ENCODE measurements around the gene ZNF385C. TPM values are rescaled to one million over a fixed set of nuclear protein-coding genes. Genes with fewer than 3 reads are reported as not detected.

ZNF385C gene, protein sequence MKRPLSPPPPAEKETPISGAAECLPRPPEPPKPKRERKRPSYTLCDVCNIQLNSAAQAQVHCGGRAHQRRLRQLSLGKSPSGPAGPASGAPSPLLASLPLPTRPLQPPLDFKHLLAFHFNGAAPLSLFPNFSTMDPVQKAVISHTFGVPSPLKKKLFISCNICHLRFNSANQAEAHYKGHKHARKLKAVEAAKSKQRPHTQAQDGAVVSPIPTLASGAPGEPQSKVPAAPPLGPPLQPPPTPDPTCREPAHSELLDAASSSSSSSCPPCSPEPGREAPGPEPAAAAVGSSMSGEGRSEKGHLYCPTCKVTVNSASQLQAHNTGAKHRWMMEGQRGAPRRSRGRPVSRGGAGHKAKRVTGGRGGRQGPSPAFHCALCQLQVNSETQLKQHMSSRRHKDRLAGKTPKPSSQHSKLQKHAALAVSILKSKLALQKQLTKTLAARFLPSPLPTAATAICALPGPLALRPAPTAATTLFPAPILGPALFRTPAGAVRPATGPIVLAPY
- 0.34 and 0.43 TPM in 2 replicates for total RNA-seq

DNA sequence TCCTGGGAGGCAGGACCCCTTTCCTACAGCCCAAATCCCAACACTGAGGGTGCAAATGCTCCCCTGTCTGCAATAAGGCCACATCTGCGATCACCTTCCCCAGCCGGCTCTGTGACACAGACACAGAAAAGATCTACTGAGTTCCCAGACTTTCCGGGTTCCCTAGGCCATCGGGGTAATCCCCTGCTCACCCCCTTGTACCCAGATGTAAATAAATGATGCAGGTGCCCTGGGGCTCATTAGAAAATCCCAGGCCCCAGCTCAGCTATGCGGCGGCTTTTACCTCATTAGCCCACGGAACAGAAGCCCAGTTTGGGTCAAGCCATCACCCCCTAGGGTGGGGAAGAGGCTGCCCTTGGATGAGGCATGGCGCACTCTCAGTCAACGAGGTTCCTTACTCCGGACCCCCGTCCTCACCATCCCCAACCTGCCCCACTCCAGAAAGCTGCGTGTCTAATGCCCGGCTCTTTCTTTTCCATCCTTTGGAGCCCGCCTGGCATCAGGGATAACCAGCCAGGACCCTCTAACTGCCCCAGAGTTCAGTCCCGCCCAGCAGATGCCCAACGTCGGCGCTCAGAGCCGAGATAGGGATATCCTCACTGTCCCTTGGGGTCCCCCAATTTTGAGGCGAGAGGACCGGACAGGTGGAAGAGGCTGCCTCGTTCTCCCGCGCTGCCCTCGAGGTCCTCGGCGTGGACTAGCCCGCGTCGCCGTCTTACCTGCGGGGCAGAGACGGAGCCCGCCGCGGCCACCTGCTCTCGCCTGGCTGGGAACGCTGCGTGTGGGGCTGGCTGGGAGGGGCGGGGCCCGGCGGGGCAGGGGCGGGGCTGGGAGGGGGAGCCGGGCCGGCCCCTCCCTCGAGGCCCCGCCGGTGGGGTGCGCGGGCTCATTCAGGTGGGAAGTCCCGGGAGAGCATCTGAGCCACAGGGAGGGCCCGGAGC, at the start of gene ZNF385C:
TSS of gene ZNF385C (minus strand) at position 783 of the 941 bp plus-strand sequence. CDS start 35,417 bp downstream, outside the sequence.

DNA sequence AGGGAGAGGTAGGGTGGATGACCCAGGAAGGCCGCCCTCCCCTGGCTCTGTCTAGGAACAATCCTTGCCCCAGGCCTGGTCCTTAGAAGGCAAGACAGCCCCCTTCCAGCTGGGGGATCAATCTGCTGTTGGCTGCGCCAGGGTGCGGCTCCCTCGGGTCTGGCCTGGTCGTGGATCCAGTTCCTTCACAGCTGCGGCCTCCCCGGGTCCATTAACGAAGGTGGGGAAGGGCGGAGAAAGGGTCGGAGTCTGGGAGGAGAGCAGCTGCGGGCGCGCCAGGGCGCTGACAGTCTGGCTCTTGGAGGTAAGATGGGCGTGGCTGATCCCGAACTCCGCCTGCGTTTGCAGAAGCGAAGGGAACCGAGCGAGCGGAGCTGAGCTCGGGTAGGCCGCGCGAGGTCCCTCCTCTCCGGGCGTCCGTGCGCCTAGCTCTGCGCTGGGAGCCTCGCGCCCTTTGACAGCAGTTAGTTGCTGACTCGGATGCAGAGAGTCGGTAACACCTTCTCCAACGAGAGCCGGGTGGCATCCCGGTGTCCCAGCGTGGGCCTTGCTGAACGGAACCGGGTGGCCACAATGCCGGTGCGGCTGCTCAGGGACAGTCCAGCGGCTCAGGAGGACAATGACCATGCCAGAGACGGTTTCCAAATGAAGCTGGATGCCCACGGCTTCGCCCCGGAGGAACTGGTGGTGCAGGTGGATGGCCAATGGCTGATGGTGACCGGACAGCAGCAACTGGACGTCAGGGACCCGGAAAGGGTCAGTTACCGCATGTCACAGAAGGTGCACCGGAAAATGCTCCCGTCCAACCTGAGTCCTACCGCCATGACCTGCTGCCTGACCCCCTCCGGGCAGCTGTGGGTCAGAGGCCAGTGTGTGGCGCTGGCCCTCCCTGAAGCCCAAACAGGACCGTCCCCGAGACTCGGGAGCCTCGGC, 24.4 kb upstream of the ZNF385C start, which contains the start of gene HSPB9:
TSS of gene HSPB9 (plus strand) at position 434 of the 933 bp plus-strand sequence. CDS start at position 481, 47 bp downstream.

DNA sequence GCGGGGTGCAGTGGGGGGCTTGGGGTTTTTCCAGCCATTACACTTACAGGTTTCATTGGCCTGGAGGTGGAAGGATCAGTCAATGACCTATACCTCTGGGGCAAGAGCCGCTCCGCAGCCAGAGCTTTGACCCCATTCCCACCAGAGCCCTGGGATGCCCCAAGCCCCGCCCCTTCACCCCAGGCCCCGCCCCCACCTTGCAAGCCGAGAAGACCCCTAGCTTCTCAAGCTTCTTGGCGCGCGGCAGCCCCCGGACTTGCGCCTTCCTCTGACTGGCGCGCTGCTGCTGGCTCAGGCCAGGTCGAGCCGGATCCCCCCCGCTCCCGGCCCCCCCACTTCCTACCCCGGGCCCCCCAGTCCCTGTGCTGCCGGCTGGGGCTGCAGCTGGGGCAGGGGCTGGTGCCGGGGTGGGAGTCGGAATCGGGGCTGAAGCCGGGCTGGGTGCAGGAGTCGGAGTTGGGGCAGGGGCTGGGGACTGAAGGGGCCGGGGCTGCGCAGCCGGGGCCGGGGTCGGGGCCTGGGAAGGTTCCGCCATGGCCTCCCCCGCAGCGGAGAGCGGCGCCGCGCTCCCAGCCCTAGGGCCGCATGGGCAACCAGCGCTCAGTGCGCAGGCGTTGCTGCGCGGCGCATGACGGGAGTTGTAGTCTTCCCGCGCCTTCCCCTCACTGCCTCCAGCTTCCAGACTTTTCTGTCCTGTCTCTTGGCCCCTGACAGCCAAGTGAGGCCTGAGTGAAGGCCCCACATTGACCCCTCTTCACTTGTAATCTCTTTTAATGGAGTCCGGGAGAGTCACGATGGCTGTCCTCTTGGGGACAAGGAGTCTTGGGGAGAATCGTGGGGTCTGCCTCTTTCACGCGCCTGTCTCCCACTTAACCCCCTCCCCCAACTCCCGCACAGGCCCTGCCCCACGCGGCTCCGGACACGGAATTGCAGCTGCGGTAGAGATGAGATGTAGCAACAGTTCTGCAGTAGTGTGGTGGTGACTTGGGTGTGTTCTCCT, 22.8 kb upstream of the ZNF385C start, which contains the start of gene KAT2A:
TSS of gene KAT2A (minus strand) at position 598 of the 1,000 bp plus-strand sequence. CDS start at position 535, 63 bp downstream.

DNA sequence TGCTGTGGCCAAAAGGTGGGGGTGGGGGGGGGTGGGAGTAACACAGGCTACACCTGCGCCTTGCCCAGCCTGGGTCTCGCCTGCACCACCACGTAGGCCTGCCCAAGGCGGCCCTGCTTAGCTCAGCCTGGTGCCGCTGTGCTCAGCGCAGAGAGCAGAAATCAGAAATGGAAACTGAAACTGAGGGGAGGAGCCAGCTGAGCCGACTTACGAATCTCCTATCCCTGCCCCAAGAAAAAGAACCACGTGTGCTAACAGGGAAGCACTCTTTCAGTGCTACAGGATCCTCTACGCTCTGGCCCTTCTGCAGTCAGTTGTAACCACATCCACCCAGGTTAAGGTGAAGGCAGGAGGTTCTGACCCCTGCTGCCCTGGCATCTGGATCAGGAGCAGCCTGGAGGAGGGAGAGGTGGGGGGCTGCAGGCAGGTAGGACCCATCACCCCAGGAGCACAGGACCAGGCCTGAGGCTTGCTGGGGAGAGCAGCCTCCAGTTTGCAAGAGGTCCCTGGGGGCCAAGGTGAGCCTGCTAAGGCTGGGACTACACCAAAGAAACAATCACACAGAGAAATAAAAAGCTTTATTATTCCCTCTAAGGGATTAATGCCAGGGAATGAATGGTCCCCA, 14.4 kb upstream of the ZNF385C start, which contains the start of gene DHX58:
TSS of gene DHX58 (minus strand) at position 163 of the 625 bp plus-strand sequence. CDS start 822 bp downstream, outside the sequence.

DNA sequence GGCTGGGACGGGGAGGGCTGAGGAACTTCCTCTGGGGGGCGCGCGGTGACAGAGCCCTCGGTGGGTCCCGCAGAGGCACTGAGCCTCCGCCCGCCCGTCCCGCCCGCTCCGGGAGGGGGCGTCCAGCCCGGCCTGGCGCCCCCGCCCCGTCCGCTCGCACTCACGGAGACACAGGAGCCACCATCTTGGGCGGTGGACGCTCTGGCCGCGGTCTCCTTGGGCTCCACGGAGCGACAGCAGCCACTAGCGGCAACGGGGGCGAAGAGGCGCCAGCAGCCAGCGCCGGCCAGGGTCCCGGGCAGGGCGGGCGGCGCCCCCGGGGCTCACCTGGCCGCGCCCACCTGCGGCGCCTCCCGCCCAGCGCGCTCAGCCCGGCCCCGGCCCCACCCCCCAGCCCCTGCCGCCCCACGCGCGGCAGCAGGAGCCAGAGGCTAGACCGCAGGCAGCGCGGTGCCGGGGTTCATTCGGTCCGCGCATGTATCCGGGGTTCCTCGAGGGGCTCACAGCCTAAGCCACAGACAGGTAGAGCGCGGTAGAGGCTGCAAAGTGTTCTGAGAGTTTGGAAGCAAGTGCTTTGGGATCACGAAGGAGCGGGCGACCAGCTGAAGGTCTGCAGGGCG, 47.8 kb downstream of the ZNF385C start, which contains the start of gene C17orf113:
TSS of gene C17orf113 (minus strand) at position 209 of the 620 bp plus-strand sequence. CDS start 7,225 bp downstream, outside the sequence.

DNA sequence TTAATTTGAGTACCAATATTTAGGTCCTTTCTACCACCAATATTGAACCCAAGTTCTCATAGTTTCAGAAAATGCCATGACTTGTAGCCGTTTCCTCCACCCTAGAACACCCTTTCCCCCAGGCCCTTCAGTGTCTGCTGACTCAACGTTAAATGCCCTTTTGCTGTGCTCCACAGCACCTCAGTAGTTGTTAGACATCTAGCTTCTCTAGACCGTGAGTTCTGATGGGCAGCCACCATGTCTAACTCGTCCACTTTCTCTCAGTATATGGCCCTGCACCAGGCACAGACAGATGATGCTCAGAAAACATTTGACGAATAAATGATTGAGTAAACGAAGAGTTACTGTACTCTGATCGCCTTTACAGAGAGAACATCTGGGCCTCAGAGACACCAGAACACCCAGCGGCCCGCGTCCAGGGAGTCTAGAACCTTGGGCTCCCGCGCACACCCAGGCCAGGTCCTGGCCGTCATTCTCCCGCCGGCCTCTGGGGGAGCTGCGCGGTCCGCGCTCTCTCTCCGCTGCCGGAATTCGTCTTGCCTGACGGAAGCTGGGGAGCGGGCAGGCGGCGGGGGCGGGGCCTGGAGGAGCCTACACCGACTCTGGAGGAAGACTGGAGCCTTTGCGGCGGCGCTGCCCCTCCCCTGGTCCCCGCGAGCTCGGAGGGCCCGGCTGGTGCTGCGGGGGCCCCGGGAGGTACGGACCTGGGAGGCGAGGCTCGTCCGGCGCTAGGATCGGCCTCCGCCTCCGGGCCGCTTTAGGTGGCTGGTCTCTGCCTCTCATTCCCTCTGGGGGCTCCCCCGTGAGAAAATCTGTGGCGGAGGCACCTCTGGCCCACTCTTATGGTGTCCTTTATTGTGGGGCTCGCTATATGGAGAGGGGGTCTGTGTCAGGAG, 78.5 kb downstream of the ZNF385C start, which contains the start of gene NKIRAS2:
TSS of gene NKIRAS2 (plus strand) at position 582 of the 896 bp plus-strand sequence. CDS start 1,488 bp downstream, outside the sequence.

DNA sequence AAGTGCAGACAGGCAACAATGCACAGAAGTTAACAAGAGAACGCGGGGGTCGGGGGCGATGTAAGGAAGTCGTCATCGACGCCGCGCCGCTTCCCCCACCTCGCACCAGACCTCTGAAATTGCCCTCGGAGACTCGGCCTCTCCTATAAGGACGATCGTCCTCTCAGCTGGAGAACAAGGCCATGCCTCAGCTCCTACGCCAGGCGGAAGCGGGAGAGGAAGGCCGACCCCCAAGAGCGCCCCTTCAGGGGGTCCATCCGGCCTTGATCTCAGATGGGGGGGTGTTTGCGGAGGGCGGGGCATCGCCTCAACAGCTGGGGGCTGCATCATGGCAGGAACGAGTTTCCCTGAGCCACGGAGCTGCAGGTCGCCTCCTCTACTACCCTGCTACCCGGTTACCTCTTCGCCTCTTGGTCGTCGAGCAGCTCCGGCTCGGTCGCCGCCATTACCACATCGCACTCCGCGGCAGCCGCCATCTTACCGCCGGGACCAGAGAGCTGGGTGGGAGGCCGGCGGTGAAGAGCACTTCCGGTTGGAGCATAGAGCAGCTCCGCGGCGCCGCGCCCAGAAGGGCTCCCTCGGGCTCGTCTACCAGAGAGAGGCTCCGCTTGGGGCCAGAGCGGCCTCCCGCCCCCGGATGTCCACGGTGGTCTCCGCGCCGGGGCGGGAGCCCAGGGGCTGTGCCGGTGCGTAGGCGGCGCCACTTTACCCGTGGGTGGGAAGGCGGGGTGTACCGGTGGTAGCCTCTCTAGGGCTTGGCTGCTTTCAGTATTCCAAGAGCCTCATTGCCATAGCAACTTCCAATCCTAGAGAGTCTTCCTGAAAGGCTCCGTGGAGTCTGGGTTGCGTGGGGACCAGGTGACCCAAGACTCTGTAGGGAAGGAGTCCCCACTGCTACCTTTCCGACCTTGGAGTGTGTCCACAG, 81.1 kb downstream of the ZNF385C start, which contains the start of gene DNAJC7:
TSS of gene DNAJC7 (minus strand) at position 499 of the 925 bp plus-strand sequence. CDS start at position 476, 23 bp downstream.

Other genes starting within 250 kb of the ZNF385C start
- gene KLHL11, start 233.1 kb downstream of the ZNF385C start, total RNA-seq: 41.4 and 45.1 TPM in 2 replicates
- gene ACLY, start 179.5 kb downstream of the ZNF385C start, total RNA-seq: 114 and 147 TPM in 2 replicates
- gene ODAD4, start 167.9 kb downstream of the ZNF385C start, total RNA-seq: under 0.01 and 0.07 TPM in 2 replicates
- 27.3 and 39.7 TPM in 2 replicates for gene CNP, start 131.7 kb downstream of the ZNF385C start, total RNA-seq
- gene DNAJC7, start 81.0 kb downstream of the ZNF385C start, total RNA-seq: 51.3 and 72.0 TPM in 2 replicates
- 27.7 and 39.2 TPM in 2 replicates for gene NKIRAS2, start 78.4 kb downstream of the ZNF385C start, total RNA-seq
- gene C17orf113, start 47.9 kb downstream of the ZNF385C start, total RNA-seq: 0.64 and 0.68 TPM in 2 replicates
- gene DHX58, start 14.2 kb upstream of the ZNF385C start, total RNA-seq: 7.2 and 10.9 TPM in 2 replicates
- gene KAT2A, start 22.9 kb upstream of the ZNF385C start, total RNA-seq: 7.9 and 23.3 TPM in 2 replicates
- gene HSPB9, start 24.3 kb upstream of the ZNF385C start, total RNA-seq: not detected in 2 replicates
- gene RAB5C, start 56.5 kb upstream of the ZNF385C start, total RNA-seq: 70.7 and 97.2 TPM in 2 replicates
- gene KCNH4, start 82.7 kb upstream of the ZNF385C start, total RNA-seq: not detected in 2 replicates
- not detected in 2 replicates for gene HCRT, start 87.0 kb upstream of the ZNF385C start, total RNA-seq
- 3.8 and 11.4 TPM in 2 replicates for gene GHDC, start 96.0 kb upstream of the ZNF385C start, total RNA-seq
- 14.0 and 18.5 TPM in 2 replicates for gene STAT5B, start 177.9 kb upstream of the ZNF385C start, total RNA-seq
- 0.68 and 3.7 TPM in 2 replicates for gene STAT5A, start 190.0 kb upstream of the ZNF385C start, total RNA-seq